ENCODE measurements around the gene SRBD1. TPM values are rescaled to one million over a fixed set of nuclear protein-coding genes. Genes with fewer than 3 reads are reported as not detected.

Gene SRBD1
- polyA plus RNA-seq, 3 donors = 5.8 to 9.2 (median 7.0) TPM

GRCh38 chr2:45614330-45614729, 3.3 kb upstream of the SRBD1 start:
- Histone ChIP-seq H3K4me3 (replicated peaks in 1 of 3; ENCODE audit: low read depth in 2 of 3, low read length in 3 of 3) (no peak overlapping the region), H3K36me3 (replicated peaks in 1 of 2; ENCODE audit: control insufficient read depth in 1 of 2, insufficient read depth in 2 of 2, low read length in 2 of 2) (no peaks in the 10 kb centered on the region), H3K27me3 (ENCODE audit: control insufficient read depth in 2 of 2, insufficient read depth in 2 of 2, low read length in 2 of 2) (no peaks in the 10 kb centered on the region), H2AFZ (ENCODE audit: insufficient read depth, low read depth, low read length, poor library complexity, severe bottlenecking) (no peak overlapping the region), H3K4me2 (replicated peaks; ENCODE audit: extremely low read depth, low read length, poor library complexity, severe bottlenecking) (no peak overlapping the region), H3K4me1 (ENCODE audit: control insufficient read depth in 1 of 2, insufficient read depth in 2 of 2, low read length in 2 of 2) (peaks cover 12 to 17% of the 10 kb centered on the region in 2 donors), H4K20me1 (ENCODE audit: insufficient read depth, low read length) (no peaks in the 10 kb centered on the region), H3K79me2 (ENCODE audit: insufficient read depth, low read length) (peaks cover 7% of the 10 kb centered on the region), H3K27ac (ENCODE audit: low read depth in 1 of 2, low read length in 2 of 2) (no peak overlapping the region), H3K9me3 (replicated peaks in 1 of 2; ENCODE audit: control insufficient read depth in 1 of 2, insufficient read depth in 1 of 2, low read length in 2 of 2) (no peaks in the 10 kb centered on the region), H3K9ac (ENCODE audit: insufficient read depth, low read length, poor library complexity, severe bottlenecking) (no peak overlapping the region)
- TF ChIP-seq CTCF (IDR thresholded peaks at IDR 0.05) = no peak
- H3K27ac Mint-ChIP-seq = no peak overlapping the region
- H3K27me3 Mint-ChIP-seq (ENCODE audit: low read depth in 3 of 3) = peaks cover 0 to 2% (median 0%) of the 10 kb centered on the region in 3 donors
- intact Hi-C loops (cut with micrococcal nuclease) = loop anchor here in 1 of 2 donors (10.0 kb wide), 1 partner anchor 1620 kb away; the partner anchor contains the start of gene LRPPRC
- H3K4me1 Mint-ChIP-seq = peaks cover 13% of the 10 kb centered on the region
- WGBS (ENCODE audit: insufficient coverage) = no CpG with 5 or more reads among the region's 1 CpG
- no peak for DNase-seq
- no peaks in the 10 kb centered on the region for H3K36me3 Mint-ChIP-seq
- H3K4me3 Mint-ChIP-seq = no peak overlapping the region
- no peaks in the 10 kb centered on the region for H3K9me3 Mint-ChIP-seq

- H3K36me3 Mint-ChIP-seq = no peaks in the 10 kb centered on the region
- H4K20me1 ChIP-seq (ENCODE audit: insufficient read depth, low read length) = no peaks in the 10 kb centered on the region
- no peaks in the 10 kb centered on the region for H3K27me3 ChIP-seq (ENCODE audit: control insufficient read depth in 2 of 2, insufficient read depth in 2 of 2, low read length in 2 of 2)
- H3K27me3 Mint-ChIP-seq (ENCODE audit: low read depth in 3 of 3) = no peaks in the 10 kb centered on the region
- TF ChIP-seq CTCF (IDR thresholded peaks at IDR 0.05) = no peak
- no peak overlapping the region for H3K27ac ChIP-seq (ENCODE audit: low read depth in 1 of 2, low read length in 2 of 2)
- no peaks in the 10 kb centered on the region for H3K9me3 Mint-ChIP-seq
- no peak overlapping the region for H3K9ac ChIP-seq (ENCODE audit: insufficient read depth, low read length, poor library complexity, severe bottlenecking)
- no peak for DNase-seq
- H3K4me1 Mint-ChIP-seq = peaks cover 17% of the 10 kb centered on the region
- H3K27ac Mint-ChIP-seq = no peak overlapping the region
- no peak overlapping the region for H2AFZ ChIP-seq (ENCODE audit: insufficient read depth, low read depth, low read length, poor library complexity, severe bottlenecking)
- no peaks in the 10 kb centered on the region for H3K9me3 ChIP-seq (replicated peaks in 1 of 2; ENCODE audit: control insufficient read depth in 1 of 2, insufficient read depth in 1 of 2, low read length in 2 of 2)
- intact Hi-C loops (cut with micrococcal nuclease) = loop anchor here in 1 of 2 donors (10.0 kb wide), 1 partner anchor 1618 kb away; the partner anchor contains the start of gene LRPPRC
- peaks cover 23% of the 10 kb centered on the region for H3K79me2 ChIP-seq (ENCODE audit: insufficient read depth, low read length)
- no peaks in the 10 kb centered on the region for H3K36me3 ChIP-seq (replicated peaks in 1 of 2; ENCODE audit: control insufficient read depth in 1 of 2, insufficient read depth in 2 of 2, low read length in 2 of 2)
- H3K4me3 ChIP-seq (replicated peaks in 1 of 3; ENCODE audit: low read depth in 2 of 3, low read length in 3 of 3) = no peak overlapping the region
- no CpG with 5 or more reads among the region's 2 CpGs for WGBS (ENCODE audit: insufficient coverage)
- H3K4me3 Mint-ChIP-seq = no peak overlapping the region
- H3K4me2 ChIP-seq (replicated peaks; ENCODE audit: extremely low read depth, low read length, poor library complexity, severe bottlenecking) = no peak overlapping the region
- peaks cover 12 to 17% of the 10 kb centered on the region in 2 donors for H3K4me1 ChIP-seq (ENCODE audit: control insufficient read depth in 1 of 2, insufficient read depth in 2 of 2, low read length in 2 of 2)
These were observed 1.7 kb upstream of the SRBD1 start for GRCh38 chr2:45612731-45613130.
